HG02798 (cell line): ENCODE measurements around the gene TPM2.

Experiments used
- ATAC-seq: cut with Tn5 transposase; IDR thresholded peaks from one replicate; pipeline ENCODE4 v1.9.1; 2021; ENCODE audit warnings: mild to moderate bottlenecking; ENCODE audit not compliant: unreplicated experiment, poor library complexity

TPM2 gene

DNA sequence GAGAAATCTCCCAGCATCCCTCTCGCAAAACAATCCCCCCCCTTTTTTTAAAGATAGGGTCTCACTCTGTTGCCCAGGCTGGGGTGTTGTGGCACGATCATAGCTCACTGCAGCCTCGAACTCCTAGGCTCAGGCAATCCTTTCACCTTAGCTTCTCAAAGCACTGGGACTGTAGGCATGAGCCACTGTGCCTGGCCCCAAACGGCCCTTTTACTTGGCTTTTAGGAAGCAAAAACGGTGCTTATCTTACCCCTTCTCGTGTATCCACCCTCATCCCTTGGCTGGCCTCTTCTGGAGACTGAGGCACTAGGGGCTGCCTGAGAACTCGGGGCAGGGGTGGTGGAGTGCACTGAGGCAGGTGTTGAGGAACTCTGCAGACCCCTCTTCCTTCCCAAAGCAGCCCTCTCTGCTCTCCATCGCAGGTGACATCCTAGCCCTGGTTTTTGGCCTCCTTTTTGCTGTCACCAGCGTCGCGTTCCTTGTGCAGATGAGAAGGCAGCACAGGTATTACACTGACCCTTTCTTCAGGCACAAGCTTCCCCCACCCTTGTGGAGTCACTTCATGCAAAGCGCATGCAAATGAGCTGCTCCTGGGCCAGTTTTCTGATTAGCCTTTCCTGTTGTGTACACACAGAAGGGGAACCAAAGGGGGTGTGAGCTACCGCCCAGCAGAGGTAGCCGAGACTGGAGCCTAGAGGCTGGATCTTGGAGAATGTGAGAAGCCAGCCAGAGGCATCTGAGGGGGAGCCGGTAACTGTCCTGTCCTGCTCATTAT is 9.2 kb downstream of the TPM2 start:
- peak; percentile 72 for ATAC-seq

DNA sequence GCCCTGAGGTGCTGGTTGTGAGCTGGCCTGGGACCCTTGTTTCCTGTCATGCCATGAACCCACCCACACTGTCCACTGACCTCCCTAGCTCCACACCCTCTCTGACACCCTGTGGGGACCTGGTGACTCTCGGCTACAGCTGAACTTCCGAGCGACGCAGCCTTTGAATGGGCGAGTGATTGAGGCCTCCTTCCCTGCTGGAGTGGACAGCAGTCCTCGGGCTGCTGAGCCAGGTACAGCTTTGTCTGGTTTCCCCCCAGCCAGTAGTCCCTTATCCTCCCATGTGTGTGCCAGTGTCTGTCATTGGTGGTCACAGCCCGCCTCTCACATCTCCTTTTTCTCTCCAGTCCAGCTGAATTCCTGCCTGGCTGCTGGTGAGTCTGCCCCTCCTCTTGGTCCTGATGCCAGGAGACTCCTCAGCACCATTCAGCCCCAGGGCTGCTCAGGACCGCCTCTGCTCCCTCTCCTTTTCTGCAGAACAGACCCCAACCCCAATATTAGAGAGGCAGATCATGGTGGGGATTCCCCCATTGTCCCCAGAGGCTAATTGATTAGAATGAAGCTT is 9.9 kb downstream of the TPM2 start:
- no peak for ATAC-seq

DNA sequence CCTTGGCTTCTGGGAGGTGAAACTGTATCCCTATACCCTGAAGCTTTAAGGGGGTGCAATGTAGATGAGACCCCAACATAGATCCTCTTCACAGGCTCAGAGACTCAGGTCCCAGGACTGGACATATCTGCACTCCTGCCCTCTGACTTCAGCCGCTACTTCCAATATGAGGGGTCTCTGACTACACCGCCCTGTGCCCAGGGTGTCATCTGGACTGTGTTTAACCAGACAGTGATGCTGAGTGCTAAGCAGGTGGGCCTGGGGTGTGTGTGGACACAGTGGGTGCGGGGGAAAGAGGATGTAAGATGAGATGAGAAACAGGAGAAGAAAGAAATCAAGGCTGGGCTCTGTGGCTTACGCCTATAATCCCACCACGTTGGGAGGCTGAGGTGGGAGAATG is 10.6 kb downstream of the TPM2 start:
- ATAC-seq = no peak

DNA sequence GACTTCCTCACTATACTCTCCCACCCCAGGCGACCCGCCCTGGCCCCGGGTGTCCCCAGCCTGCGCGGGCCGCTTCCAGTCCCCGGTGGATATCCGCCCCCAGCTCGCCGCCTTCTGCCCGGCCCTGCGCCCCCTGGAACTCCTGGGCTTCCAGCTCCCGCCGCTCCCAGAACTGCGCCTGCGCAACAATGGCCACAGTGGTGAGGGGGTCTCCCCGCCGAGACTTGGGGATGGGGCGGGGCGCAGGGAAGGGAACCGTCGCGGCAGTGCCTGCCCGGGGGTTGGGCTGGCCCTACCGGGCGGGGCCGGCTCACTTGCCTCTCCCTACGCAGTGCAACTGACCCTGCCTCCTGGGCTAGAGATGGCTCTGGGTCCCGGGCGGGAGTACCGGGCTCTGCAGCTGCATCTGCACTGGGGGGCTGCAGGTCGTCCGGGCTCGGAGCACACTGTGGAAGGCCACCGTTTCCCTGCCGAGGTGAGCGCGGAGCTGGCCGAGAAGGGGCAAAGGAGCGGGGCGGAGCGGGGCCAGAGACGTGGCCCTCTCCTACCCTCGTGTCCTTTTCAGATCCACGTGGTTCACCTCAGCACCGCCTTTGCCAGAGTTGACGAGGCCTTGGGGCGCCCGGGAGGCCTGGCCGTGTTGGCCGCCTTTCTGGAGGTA is 13.9 kb downstream of the TPM2 start:
- ATAC-seq = no peak

DNA sequence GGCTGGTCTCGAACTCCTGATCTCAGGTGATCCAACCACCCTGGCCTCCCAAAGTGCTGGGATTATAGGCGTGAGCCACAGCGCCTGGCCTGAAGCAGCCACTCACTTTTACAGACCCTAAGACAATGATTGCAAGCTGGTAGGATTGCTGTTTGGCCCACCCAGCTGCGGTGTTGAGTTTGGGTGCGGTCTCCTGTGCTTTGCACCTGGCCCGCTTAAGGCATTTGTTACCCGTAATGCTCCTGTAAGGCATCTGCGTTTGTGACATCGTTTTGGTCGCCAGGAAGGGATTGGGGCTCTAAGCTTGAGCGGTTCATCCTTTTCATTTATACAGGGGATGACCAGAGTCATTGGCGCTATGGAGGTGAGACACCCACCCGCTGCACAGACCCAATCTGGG is 14.5 kb downstream of the TPM2 start:
- ATAC-seq = no peak

DNA sequence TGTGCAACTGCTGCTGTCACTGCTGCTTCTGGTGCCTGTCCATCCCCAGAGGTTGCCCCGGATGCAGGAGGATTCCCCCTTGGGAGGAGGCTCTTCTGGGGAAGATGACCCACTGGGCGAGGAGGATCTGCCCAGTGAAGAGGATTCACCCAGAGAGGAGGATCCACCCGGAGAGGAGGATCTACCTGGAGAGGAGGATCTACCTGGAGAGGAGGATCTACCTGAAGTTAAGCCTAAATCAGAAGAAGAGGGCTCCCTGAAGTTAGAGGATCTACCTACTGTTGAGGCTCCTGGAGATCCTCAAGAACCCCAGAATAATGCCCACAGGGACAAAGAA is 15.7 kb downstream of the TPM2 start:
- no peak for ATAC-seq

DNA sequence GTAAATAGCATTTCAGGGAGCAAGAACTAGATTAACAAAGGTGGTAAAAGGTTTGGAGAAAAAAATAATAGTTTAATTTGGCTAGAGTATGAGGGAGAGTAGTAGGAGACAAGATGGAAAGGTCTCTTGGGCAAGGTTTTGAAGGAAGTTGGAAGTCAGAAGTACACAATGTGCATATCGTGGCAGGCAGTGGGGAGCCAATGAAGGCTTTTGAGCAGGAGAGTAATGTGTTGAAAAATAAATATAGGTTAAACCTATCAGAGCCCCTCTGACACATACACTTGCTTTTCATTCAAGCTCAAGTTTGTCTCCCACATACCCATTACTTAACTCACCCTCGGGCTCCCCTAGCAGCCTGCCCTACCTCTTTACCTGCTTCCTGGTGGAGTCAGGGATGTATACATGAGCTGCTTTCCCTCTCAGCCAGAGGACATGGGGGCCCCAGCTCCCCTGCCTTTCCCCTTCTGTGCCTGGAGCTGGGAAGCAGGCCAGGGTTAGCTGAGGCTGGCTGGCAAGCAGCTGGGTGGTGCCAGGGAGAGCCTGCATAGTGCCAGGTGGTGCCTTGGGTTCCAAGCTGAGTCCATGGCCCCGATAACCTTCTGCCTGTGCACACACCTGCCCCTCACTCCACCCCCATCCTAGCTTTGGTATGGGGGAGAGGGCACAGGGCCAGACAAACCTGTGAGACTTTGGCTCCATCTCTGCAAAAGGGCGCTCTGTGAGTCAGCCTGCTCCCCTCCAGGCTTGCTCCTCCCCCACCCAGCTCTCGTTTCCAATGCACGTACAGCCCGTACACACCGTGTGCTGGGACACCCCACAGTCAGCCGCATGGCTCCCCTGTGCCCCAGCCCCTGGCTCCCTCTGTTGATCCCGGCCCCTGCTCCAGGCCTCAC is 16.3 kb downstream of the TPM2 start, which contains the start of gene CA9:
CA9 (plus strand) TSS at position 797 of the 893 bp plus-strand sequence; CDS start at position 829, 32 bp downstream.
- no peak for ATAC-seq

DNA sequence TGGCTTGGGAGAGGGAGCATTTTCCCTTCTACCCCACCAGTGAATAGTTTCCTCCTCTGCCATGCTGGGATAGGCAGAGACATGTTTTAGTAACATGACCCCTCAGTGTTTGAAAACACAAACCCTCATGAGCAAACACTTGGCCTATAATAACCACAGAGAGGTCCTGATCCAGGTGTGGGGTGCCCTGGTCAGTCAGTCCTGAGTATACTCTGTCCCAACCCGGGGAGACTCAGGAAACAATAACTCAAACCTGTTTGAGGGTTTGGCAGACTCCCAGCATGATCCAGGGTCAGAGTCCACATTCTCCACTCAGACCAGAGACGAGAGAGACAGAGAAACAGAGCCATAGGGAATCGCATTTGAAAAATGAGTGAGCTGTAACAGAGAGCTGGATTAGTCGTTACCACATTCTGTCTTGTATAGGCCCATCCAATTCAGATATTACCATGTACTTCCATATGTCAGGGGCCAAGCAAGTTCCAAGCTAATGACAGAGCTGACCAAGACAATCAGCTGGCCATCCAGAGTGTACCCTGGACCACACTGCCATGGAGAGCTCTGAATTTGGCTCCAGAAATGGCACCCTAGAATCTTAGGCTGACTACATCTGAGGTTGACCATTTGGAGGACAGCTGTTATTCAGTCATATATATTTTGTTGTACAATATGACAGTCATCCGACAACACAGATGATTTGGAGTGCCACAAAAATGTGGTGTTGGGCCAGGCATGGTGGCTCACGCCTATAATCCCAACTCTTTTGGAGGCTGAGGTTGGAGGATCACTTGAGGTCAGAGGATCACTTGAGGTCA is 20.2 kb downstream of the TPM2 start:
- no peak for ATAC-seq

DNA sequence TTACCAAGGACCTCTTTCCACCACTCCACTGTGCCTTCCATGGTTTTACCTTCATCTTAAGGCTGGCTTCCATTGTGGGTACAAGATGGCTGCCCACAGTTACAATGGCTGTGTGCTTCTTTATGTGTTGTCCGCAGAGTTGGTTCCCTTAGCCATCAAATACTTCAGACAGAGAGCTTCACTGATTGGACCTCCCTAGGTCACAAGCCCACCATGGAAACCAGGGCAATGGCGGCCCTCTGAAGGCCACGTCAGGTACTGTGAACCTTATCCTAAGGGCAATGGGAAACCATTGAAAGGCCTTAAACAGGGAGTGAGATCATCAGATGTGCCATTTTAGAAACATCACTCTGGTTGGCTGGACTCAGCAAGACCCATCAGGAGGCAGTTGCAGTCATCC is 21.8 kb downstream of the TPM2 start:
- no peak for ATAC-seq

DNA sequence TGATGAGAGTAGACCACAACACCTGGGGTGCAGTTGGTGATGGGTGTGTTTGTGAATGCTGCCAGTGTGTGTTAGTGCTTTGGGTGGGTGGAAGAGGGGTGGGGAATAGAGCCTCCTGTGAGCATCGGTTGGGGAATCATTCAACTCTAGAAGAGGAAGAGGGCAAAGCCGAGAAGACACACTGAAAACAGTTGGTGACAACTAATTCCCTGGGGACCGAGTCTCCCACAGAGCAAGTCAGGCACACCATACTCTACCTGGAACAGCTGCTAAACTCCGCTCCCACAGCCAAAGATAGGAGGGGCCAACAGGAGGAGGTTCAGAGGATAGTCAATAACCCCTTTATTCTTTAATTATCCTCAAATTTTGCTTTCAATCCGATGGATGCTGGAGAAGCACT is 23.2 kb downstream of the TPM2 start:
- ATAC-seq = no peak

DNA sequence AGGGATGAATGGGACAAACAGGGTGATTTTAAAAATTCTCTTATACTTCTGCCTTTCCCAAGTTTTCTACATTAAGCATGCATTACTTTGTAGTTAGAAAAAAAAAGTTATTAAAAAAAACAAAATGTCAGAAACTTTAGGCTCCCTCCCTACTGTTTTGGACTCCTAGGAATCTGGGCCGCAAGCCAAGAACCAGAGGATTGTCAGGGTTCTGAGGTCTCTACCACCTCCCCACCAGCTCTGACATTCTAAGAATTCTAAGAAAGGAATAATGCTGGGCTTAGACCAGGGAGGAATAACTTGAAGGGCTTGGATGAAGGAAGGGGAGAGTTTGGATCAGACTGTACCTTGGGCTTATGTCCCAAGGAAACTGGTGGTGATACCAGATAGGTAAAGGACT is 23.7 kb downstream of the TPM2 start:
- ATAC-seq = no peak

DNA sequence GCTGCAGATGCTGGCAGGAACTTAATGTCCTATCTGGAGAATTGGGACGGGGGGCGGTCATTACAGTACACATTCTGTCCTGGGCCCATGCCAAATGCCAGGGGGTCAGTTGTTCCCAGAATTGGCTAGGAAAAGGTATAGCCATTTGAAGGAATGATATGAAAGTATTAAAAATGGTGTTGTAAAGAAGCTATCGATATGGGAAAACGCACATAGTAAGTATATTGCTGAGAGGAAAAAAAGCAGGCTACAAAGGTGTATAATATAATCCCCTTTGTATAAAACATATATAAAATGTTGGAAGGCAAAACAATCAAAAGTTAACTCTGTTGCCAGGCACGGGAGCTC is 24.3 kb downstream of the TPM2 start:
- no peak for ATAC-seq

DNA sequence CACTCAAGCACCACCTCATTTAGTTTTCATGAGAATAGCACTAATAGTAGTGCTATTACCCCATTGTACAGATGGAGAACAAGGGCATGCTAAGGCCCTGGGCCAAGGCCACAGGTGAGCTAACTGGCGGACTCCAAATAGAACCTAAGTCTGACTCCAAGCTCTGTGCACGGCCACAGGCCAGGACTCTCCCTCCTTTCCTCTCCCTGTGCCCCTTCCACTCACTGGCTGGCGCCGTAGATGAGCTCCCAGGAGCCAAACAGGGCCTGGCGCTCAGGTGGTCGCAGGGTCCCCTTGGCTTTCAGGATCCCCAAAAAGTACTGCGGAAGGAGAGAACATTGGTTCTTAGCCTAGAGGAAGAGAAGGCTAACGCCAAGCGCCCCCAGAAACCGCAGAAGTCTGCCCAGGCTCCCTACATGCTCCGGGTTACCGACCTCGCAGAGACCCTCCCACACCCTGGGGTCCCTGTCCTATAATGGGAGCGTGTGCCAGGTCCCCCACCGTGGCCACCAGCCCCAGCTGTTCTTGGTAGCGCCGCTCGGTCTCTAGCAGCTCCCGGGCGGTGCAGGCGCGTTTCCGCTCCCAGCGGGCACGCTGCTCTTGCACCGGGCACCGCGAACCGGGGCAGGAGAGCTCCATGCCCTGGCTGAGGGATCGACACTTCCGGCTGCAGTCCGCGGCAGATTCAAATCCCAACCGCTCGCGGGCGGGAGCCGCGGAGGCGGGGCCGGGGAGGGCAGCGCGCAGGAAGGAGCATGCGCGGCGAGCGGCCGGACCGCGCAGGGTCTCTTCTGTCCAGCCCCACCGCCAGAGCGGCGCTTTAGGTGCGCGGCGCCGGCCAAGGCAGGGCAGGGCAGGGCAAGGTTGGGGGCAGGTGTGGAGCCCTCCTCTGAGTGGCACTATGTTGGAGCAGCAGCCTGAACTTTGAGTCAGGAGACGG is 24.9 kb downstream of the TPM2 start, which contains the start of gene ARHGEF39:
ARHGEF39 (minus strand) TSS at position 665 of the 940 bp plus-strand sequence; CDS start at position 639, 26 bp downstream.
- peak; percentile 79 for ATAC-seq

DNA sequence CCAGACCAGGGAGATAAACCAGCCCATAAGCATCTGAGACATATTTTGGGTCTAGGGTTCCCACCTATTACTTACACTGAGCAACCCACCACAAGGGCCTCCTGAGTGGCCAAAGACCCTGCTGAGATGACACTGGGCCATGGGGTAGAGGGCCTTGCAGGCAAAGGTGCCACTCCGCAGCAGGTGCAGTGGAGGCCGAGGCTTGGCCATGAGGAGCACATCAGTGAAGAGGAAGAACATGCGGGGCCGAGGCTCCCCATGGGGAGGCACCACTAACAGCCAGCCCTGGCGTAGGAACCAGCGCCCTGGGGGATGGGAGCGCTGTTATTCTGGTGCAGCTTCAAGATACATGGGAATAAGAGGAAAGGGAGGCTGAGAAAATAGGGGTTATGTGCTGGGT is 27.3 kb downstream of the TPM2 start:
- ATAC-seq = no peak

DNA sequence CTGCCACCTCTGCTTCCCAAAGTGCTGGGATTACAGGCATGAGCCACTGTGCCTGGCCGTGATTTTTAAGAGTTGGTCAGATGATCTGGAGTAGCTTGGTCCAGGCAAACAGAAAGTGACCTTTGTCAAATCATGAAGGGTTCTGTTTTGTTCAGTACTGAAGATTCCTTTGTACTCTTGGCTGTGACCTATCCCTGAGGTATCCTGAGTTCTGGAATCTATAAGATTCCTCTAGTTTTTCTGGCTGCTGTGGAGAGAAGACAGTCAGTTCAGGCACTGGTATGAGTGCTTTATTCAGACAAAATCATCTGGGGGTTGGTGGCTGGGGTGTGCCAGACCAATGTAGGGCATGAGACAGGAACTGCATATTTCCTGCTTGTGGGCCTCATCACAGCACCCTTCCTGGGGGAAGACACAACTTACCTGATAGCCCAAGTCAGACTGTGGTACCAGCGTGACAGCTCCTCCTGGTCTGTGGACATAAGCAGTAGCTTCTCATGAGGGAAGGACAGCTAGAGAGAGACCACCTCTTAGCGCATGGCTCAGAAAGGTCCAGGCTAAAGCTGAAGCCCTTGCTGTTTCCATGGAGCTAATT is 27.9 kb downstream of the TPM2 start:
- no peak for ATAC-seq

DNA sequence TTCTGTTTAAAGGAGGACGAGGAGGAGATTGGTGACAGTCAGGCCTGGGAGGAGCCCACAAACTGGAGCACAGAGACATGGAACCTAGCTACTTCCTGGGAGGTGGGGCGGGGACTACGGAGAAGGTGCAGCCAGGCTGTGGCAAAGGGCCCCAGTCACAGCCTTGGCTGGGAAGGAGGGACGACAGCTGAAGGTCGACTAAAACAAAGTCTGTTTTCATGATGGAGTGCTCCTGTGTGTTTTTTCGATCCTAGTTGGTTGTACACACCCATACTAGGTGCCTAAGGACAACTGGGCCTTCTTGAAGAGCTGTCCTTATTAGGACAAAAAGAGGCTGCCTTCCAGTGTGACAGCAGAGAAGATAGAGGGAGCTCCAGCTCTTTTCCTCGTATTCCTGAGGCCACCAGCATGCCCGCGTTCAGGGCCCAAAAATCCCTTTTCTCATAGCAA is 28.7 kb downstream of the TPM2 start:
- no peak for ATAC-seq

DNA sequence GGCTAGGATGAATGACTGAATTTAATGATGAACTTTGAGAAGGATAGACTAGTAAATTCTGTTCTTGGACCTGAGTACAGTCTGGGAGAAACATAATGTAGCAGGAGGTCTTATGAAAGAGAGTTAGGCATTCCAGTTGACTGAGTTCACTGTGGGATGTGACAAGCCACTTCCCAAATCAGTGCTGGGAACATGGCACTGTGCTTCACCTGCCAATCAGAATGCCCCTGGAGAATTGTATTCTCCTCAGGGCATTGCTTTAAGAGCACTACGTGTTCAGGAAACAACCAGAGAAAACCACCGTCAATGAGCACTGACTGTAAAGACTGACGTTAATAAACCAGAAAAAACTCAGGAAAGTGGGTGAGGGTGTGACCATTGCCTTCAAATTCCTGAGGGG is 30.4 kb downstream of the TPM2 start:
- ATAC-seq = no peak

DNA sequence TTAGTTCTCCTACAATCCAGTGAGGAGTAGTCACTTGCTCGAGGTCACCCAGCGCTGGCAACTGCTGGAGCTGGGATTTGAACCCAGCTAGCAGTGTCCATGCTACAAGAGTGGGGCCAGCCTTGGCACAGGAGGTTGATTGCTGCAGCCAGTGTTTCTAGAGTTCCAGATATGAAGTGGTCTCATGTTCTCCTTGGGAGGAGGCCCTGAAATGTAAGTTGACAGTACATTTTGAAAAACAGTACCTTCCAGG is 30.8 kb downstream of the TPM2 start:
- no peak for ATAC-seq
